GM18873 (cell line): ENCODE results near the gene NRXN2.

Source experiments
- ATAC-seq: cut with Tn5 transposase; IDR thresholded peaks from one replicate; pipeline ENCODE4 v1.9.1; 2021; ENCODE audit warnings: mild to moderate bottlenecking, moderate library complexity, moderate number of reproducible peaks; ENCODE audit not compliant: unreplicated experiment, low FRiP score

The NRXN2 gene

GRCh38 chr11:64759722-64760719, 37.0 kb upstream of the NRXN2 start, which contains the start of gene PYGM:
PYGM (minus strand) TSS chr11:64759974; CDS start chr11:64759898, 76 bp downstream.
- ATAC-seq, result no peak

- no peak for ATAC-seq
These were observed 36.2 kb upstream of the NRXN2 start for GRCh38 chr11:64759131-64759721.

GRCh38 chr11:64758330-64759079, 35.5 kb upstream of the NRXN2 start:
- no peak for ATAC-seq

GRCh38 chr11:64757549-64758329, 34.7 kb upstream of the NRXN2 start:
- no peak for ATAC-seq

- ATAC-seq, result no peak
These were observed 32.8 kb upstream of the NRXN2 start for GRCh38 chr11:64755681-64756361.

- ATAC-seq, result no peak
These were observed 32.1 kb upstream of the NRXN2 start for GRCh38 chr11:64754919-64755662.

GRCh38 chr11:64754124-64754918, 31.3 kb upstream of the NRXN2 start:
- ATAC-seq, result no peak

GRCh38 chr11:64753380-64754123, 30.6 kb upstream of the NRXN2 start:
- ATAC-seq, result no peak

- ATAC-seq, result no peak
These were observed 30.0 kb upstream of the NRXN2 start for GRCh38 chr11:64753019-64753379.

- ATAC-seq, result no peak
These were observed 29.4 kb upstream of the NRXN2 start for GRCh38 chr11:64752175-64752970.

GRCh38 chr11:64751580-64751979, 28.6 kb upstream of the NRXN2 start:
- no peak for ATAC-seq

GRCh38 chr11:64751136-64751535, 28.1 kb upstream of the NRXN2 start:
- no peak for ATAC-seq

GRCh38 chr11:64750361-64751054, 27.5 kb upstream of the NRXN2 start:
- ATAC-seq, result no peak

- ATAC-seq, result no peak
These were observed 25.1 kb upstream of the NRXN2 start for GRCh38 chr11:64747961-64748665.

- no peak for ATAC-seq
These were observed 23.5 kb upstream of the NRXN2 start for GRCh38 chr11:64746486-64746885.
